NCI-H2227 (cell line): Measurements from ENCODE around the gene PDIK1L.

ENCODE experiments used
- DNase-seq: peaks from one replicate; lab custom pipeline; 2025; ENCODE audit not compliant: unreplicated experiment; lab: John Stamatoyannopoulos, UW

The PDIK1L gene

GRCh38 chr1:26169198-26169554, 57.6 kb downstream of the PDIK1L start:
- DNase-seq, result no peak

GRCh38 chr1:26169669-26170471, 58.2 kb downstream of the PDIK1L start, which contains the start of gene ZNF593:
Gene ZNF593 (plus strand): TSS chr1:26169908. CDS start chr1:26169984, 76 bp downstream.
- DNase-seq, result peak; percentile 93

- DNase-seq, result no peak
These were observed 58.8 kb downstream of the PDIK1L start for GRCh38 chr1:26170472-26170821.

- DNase-seq, result peak; percentile 28
These were observed 59.8 kb downstream of the PDIK1L start, which contains the start of gene ZNF593OS for GRCh38 chr1:26171084-26172072. Gene ZNF593OS (minus strand): TSS chr1:26171832. CDS start chr1:26171661, 171 bp downstream.
